SU-DHL-6 (cell line): ENCODE measurements around the gene SEPHS1.

Source experiments
- H2AFZ ChIP-seq: fragments of 200-600 bp; sonication (generic); 2 replicates; pipeline ENCODE4 v1.6.1; 2014; ENCODE audit warnings: low read depth, mild to moderate bottlenecking, moderate library complexity, mixed read lengths, antibody characterized with exemption, low read length; ENCODE audit not compliant: severe bottlenecking
- H3F3A ChIP-seq: fragments of 200-600 bp; shearing (Covaris generic); 2 replicates; pipeline ENCODE4 v1.6.0; 2016; ENCODE audit warnings: antibody characterized with exemption, mild to moderate bottlenecking; ENCODE audit not compliant: insufficient read depth
- H3K27ac ChIP-seq: fragments of 200-600 bp; sonication (generic); 2 replicates; pipeline ENCODE4 v1.5.1; 2016; ENCODE audit warnings: low read depth, mild to moderate bottlenecking, low read length, moderate library complexity, mixed read lengths
- H3K27me3 ChIP-seq: fragments of 200-600 bp; sonication (generic), shearing (Covaris generic); 2 replicates; pipeline ENCODE4 v1.6.0; 2014; ENCODE audit warnings: mild to moderate bottlenecking, low read length
- H3K36me3 ChIP-seq: fragments of 200-600 bp; sonication (generic); 2 replicates; pipeline ENCODE4 v1.6.1; 2014; ENCODE audit warnings: mild to moderate bottlenecking, low read length, mixed read lengths
- H3K4me2 ChIP-seq: fragments of 300-600, 200-600 bp; shearing (Covaris generic), sonication (generic); 2 replicates; pipeline ENCODE4 v1.6.0; 2014; ENCODE audit warnings: low read length, low read depth, mild to moderate bottlenecking; ENCODE audit not compliant: poor library complexity, severe bottlenecking
- H3K4me3 ChIP-seq: fragments of 200-600 bp; sonication (generic); 2 replicates; pipeline ENCODE4 v1.5.1; 2014; ENCODE audit warnings: antibody characterized with exemption, low read length, mild to moderate bottlenecking, mixed read lengths; ENCODE audit not compliant: insufficient read depth, poor library complexity, severe bottlenecking
- H3K79me2 ChIP-seq: fragments of 200-600 bp; sonication (generic); 2 replicates; pipeline ENCODE4 v1.6.1; 2014; ENCODE audit warnings: mild to moderate bottlenecking, low read length, moderate library complexity; ENCODE audit not compliant: insufficient read depth
- H3K9ac ChIP-seq: fragments of 200-600 bp; sonication (generic); 2 replicates; pipeline ENCODE4 v1.7.0; 2014; ENCODE audit warnings: mild to moderate bottlenecking, low read length
- H3K9me2 ChIP-seq: fragments of 200-600 bp; sonication (generic); replicated peaks from 2 replicates; pipeline ENCODE4 v1.6.1; 2014; ENCODE audit warnings: low read length; ENCODE audit not compliant: insufficient read depth
- H3K9me3 ChIP-seq: fragments of 200-600 bp; sonication (generic); 2 replicates; pipeline ENCODE4 v1.6.1; 2014; ENCODE audit warnings: low read length, mixed read lengths; ENCODE audit not compliant: insufficient read depth
- H4K20me1 ChIP-seq: fragments of 200-600 bp; sonication (generic); 2 replicates; pipeline ENCODE4 v1.6.1; 2014; ENCODE audit warnings: low read depth, mild to moderate bottlenecking, antibody characterized with exemption, low read length, moderate library complexity, mixed read lengths
- EZH2phosphoT487 ChIP-seq: fragments of 200-600 bp; sonication (generic), shearing (Covaris generic); conservative IDR thresholded peaks from 2 replicates; pipeline ENCODE4 v1.6.1; 2018; ENCODE audit warnings: mild to moderate bottlenecking, antibody characterized with exemption, low read length, moderate library complexity, mixed read lengths
- TF ChIP-seq, protein P1 (sequence below): fragments of 200-600 bp; sonication (generic); IDR thresholded peaks from one replicate; pipeline ENCODE4 v1.5.1; 2017; ENCODE audit warnings: antibody characterized with exemption, mild to moderate bottlenecking, low read length, moderate library complexity; ENCODE audit not compliant: insufficient read depth, poor library complexity, severe bottlenecking

SEPHS1 gene

DNA sequence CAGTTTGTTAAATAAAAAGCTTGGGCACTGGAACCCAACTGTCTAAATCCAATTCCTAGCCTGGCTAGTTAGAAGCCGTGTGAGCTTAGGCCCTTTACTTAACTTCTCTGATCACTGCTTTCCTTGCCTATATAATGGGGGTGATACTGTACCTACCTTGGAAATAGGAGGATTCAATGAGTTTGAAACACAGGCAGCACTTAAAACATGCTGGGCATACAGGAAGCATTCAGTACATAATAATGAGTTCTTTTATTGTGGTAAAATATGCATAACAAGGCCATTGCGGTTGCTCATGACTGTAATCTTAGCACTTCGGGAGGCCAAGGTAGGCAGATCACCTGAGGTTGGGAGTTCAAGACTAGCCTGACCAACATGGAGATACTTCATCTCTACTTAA, 47.4 kb upstream of the SEPHS1 start:
- H2AFZ ChIP-seq, result no peak overlapping the region
- TF ChIP-seq EZH2phosphoT487, result no peak
- TF ChIP-seq, protein P1, sequence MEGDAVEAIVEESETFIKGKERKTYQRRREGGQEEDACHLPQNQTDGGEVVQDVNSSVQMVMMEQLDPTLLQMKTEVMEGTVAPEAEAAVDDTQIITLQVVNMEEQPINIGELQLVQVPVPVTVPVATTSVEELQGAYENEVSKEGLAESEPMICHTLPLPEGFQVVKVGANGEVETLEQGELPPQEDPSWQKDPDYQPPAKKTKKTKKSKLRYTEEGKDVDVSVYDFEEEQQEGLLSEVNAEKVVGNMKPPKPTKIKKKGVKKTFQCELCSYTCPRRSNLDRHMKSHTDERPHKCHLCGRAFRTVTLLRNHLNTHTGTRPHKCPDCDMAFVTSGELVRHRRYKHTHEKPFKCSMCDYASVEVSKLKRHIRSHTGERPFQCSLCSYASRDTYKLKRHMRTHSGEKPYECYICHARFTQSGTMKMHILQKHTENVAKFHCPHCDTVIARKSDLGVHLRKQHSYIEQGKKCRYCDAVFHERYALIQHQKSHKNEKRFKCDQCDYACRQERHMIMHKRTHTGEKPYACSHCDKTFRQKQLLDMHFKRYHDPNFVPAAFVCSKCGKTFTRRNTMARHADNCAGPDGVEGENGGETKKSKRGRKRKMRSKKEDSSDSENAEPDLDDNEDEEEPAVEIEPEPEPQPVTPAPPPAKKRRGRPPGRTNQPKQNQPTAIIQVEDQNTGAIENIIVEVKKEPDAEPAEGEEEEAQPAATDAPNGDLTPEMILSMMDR, result no peak
- no peak overlapping the region for H3K4me2 ChIP-seq
- no peak overlapping the region for H3K9ac ChIP-seq
- H4K20me1 ChIP-seq, result no peaks in the 10 kb centered on the region
- no peaks in the 10 kb centered on the region for H3K79me2 ChIP-seq
- no peak overlapping the region for H3K27ac ChIP-seq
- no peaks in the 10 kb centered on the region for H3K9me3 ChIP-seq
- no peaks in the 10 kb centered on the region for H3K9me2 ChIP-seq
- no peaks in the 10 kb centered on the region for H3K27me3 ChIP-seq
- H3K36me3 ChIP-seq, result no peaks in the 10 kb centered on the region
- H3K4me3 ChIP-seq, result no peak overlapping the region
- H3F3A ChIP-seq, result no peaks in the 10 kb centered on the region

DNA sequence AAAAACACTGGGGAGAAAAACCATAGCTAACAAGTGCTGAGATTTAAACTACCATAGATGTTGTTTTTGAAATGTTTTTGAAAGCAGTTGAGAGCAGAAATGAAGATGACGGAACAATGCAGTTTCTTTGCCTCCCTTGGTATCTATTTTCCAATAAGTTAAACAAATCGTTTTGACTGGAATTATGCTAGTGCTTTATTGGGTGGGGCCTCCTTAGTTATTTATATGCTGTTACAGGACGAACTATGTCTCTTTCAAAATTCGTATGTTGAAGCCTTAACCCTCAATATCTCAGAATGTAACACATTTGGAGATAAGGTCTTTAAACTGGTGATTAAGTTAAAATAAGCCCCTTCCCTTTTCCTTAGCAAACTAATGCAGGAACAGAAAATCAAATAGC, 45.5 kb upstream of the SEPHS1 start:
- H3K9ac ChIP-seq, result no peak overlapping the region
- TF ChIP-seq EZH2phosphoT487, result no peak
- TF ChIP-seq, protein P1, result no peak

DNA sequence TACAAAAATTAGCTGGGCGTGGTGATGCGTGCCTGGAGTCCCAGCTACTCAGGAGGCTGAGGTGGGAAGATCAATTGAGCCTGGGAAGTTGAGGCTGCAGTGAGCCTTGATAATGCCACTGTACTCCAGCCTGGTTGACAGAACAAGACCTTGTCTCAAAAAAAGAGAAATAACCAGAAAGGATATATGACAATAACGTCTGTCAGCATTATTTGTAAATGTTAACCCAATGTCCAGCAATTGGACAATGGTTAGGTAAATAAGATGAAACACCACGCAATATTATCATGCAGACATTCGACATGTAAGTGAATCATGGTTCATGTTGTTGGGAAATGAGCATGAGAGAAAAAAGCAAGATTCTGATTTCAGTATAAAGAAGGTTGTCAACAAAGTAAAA, 44.6 kb upstream of the SEPHS1 start:
- Histone ChIP-seq H3K27me3 (no peaks in the 10 kb centered on the region), H3K9ac (no peak overlapping the region), H3K27ac (no peak overlapping the region), H3K9me2 (no peaks in the 10 kb centered on the region), H3K4me2 (no peak overlapping the region), H3K79me2 (no peaks in the 10 kb centered on the region), H3K36me3 (no peaks in the 10 kb centered on the region), H3K9me3 (no peaks in the 10 kb centered on the region), H2AFZ (no peak overlapping the region), H4K20me1 (no peaks in the 10 kb centered on the region), H3F3A (no peaks in the 10 kb centered on the region), H3K4me3 (no peak overlapping the region)
- no peak for TF ChIP-seq EZH2phosphoT487
- TF ChIP-seq, protein P1, result no peak

More for the DNA sequence above, 45.5 kb upstream of the SEPHS1 start:
- Histone ChIP-seq H3K79me2 (no peaks in the 10 kb centered on the region), H3K27ac (no peak overlapping the region), H3K27me3 (no peaks in the 10 kb centered on the region), H2AFZ (no peak overlapping the region), H3K9me2 (no peaks in the 10 kb centered on the region), H3F3A (no peaks in the 10 kb centered on the region), H3K4me2 (no peak overlapping the region), H4K20me1 (no peaks in the 10 kb centered on the region), H3K4me3 (no peak overlapping the region), H3K36me3 (no peaks in the 10 kb centered on the region), H3K9me3 (no peaks in the 10 kb centered on the region)
